ENCODE results near the gene FEM1A.
A peak's percentile ranks its signal among the peaks of the same experiment; 100 is the strongest.
"Not testable (repeated sequence)": the region's sequence is repeated elsewhere in the genome, so short reads cannot be mapped to it uniquely, and the experiment has no call there.

FEM1A gene

GRCh38 chr19:4775627-4776152 is 15.8 kb upstream of the FEM1A start:
- peaks cover 40% of the 10 kb centered on the region for H3K27me3 ChIP-seq
- no peak overlapping the region for H3K4me3 ChIP-seq (ENCODE audit: low read depth in 1 of 2, low read length in 1 of 2)
- no peak for TF ChIP-seq CTCF (IDR thresholded peaks at IDR 0.05)
- H3K27ac ChIP-seq: no peak overlapping the region
- no peaks in the 10 kb centered on the region for H3K9me3 ChIP-seq
- H3K36me3 ChIP-seq: no peaks in the 10 kb centered on the region
- H3K4me1 ChIP-seq (ENCODE audit: control insufficient read depth in 1 of 2, insufficient read depth in 1 of 2, low read depth in 1 of 2, low read length in 1 of 2): no peaks in the 10 kb centered on the region

- Histone ChIP-seq H3K9me3 (no peaks in the 10 kb centered on the region), H3K36me3 (no peaks in the 10 kb centered on the region), H3K27me3 (peaks cover 40% of the 10 kb centered on the region), H3K27ac (no peak overlapping the region), H3K4me3 (ENCODE audit: low read depth in 1 of 2, low read length in 1 of 2) (no peak overlapping the region), H3K4me1 (ENCODE audit: control insufficient read depth in 1 of 2, insufficient read depth in 1 of 2, low read depth in 1 of 2, low read length in 1 of 2) (no peaks in the 10 kb centered on the region)
- TF ChIP-seq CTCF (IDR thresholded peaks at IDR 0.05): no peak
Measured at GRCh38 chr19:4776436-4777211, 14.9 kb upstream of the FEM1A start.

- H3K9me3 ChIP-seq, H3K27ac ChIP-seq: not testable (repeated sequence)
Measured at GRCh38 chr19:4778124-4778523, 13.4 kb upstream of the FEM1A start.

GRCh38 chr19:4780860-4781259 is 10.7 kb upstream of the FEM1A start:
- Histone ChIP-seq H3K27ac (no peak overlapping the region), H3K4me1 (ENCODE audit: control insufficient read depth in 1 of 2, insufficient read depth in 1 of 2, low read depth in 1 of 2, low read length in 1 of 2) (no peaks in the 10 kb centered on the region), H3K27me3 (peaks cover 55% of the 10 kb centered on the region), H3K36me3 (no peaks in the 10 kb centered on the region), H3K4me3 (ENCODE audit: low read depth in 1 of 2, low read length in 1 of 2) (no peak overlapping the region), H3K9me3 (no peaks in the 10 kb centered on the region)
- no peak for TF ChIP-seq CTCF (IDR thresholded peaks at IDR 0.05)

More at GRCh38 chr19:4778124-4778523, 13.4 kb upstream of the FEM1A start:
- H3K27me3 ChIP-seq: peaks cover 41% of the 10 kb centered on the region
- H3K36me3 ChIP-seq; H3K4me3 ChIP-seq (ENCODE audit: low read depth in 1 of 2, low read length in 1 of 2); H3K4me1 ChIP-seq (ENCODE audit: control insufficient read depth in 1 of 2, insufficient read depth in 1 of 2, low read depth in 1 of 2, low read length in 1 of 2): not testable (repeated sequence)

- no peak for TF ChIP-seq CTCF (IDR thresholded peaks at IDR 0.05)
- H3K27ac ChIP-seq: no peak overlapping the region
- no peak overlapping the region for H3K4me3 ChIP-seq (ENCODE audit: low read depth in 1 of 2, low read length in 1 of 2)
- H3K4me1 ChIP-seq (ENCODE audit: control insufficient read depth in 1 of 2, insufficient read depth in 1 of 2, low read depth in 1 of 2, low read length in 1 of 2): no peaks in the 10 kb centered on the region
- no peaks in the 10 kb centered on the region for H3K9me3 ChIP-seq
- H3K36me3 ChIP-seq: no peaks in the 10 kb centered on the region
- peaks cover 59% of the 10 kb centered on the region for H3K27me3 ChIP-seq
Measured at GRCh38 chr19:4781801-4782200, 9.7 kb upstream of the FEM1A start.

- not testable (repeated sequence) for H3K27ac ChIP-seq; H3K4me3 ChIP-seq (ENCODE audit: low read depth in 1 of 2, low read length in 1 of 2); H3K4me1 ChIP-seq (ENCODE audit: control insufficient read depth in 1 of 2, insufficient read depth in 1 of 2, low read depth in 1 of 2, low read length in 1 of 2); H3K36me3 ChIP-seq; H3K9me3 ChIP-seq
- peaks cover 72% of the 10 kb centered on the region for H3K27me3 ChIP-seq
Measured at GRCh38 chr19:4786412-4787016, 5.0 kb upstream of the FEM1A start.

- peak overlapping the region; percentile 76 to 96 for H3K4me3 ChIP-seq (ENCODE audit: low read depth in 1 of 2, low read length in 1 of 2)
Measured at GRCh38 chr19:4792019-4792865, 708 bp downstream of the FEM1A start.

GRCh38 chr19:4792866-4793195 is 1.3 kb downstream of the FEM1A start:
- not testable (repeated sequence) for H3K27ac ChIP-seq, H3K9me3 ChIP-seq
- Histone ChIP-seq H3K4me3 (ENCODE audit: low read depth in 1 of 2, low read length in 1 of 2) (peak overlapping the region in 1 of 2 experiments; percentile 76), H3K27me3 (peaks cover 13% of the 10 kb centered on the region), H3K36me3 (peaks cover 35% of the 10 kb centered on the region), H3K4me1 (ENCODE audit: control insufficient read depth in 1 of 2, insufficient read depth in 1 of 2, low read depth in 1 of 2, low read length in 1 of 2) (peaks cover 19 to 22% of the 10 kb centered on the region in 2 experiments)

More at GRCh38 chr19:4792019-4792865, 708 bp downstream of the FEM1A start:
- Histone ChIP-seq H3K4me1 (ENCODE audit: control insufficient read depth in 1 of 2, insufficient read depth in 1 of 2, low read depth in 1 of 2, low read length in 1 of 2) (peaks cover 19 to 22% of the 10 kb centered on the region in 2 experiments), H3K27me3 (peaks cover 18% of the 10 kb centered on the region), H3K36me3 (peaks cover 35% of the 10 kb centered on the region), H3K27ac (peak overlapping the region; percentile 92)
- not testable (repeated sequence) for H3K9me3 ChIP-seq

- peaks cover 35% of the 10 kb centered on the region for H3K36me3 ChIP-seq
- H3K27ac ChIP-seq: not testable (repeated sequence)
Measured at GRCh38 chr19:4793278-4793677, 1.7 kb downstream of the FEM1A start.

More at GRCh38 chr19:4793278-4793677, 1.7 kb downstream of the FEM1A start:
- not testable (repeated sequence) for H3K4me3 ChIP-seq (ENCODE audit: low read depth in 1 of 2, low read length in 1 of 2); H3K9me3 ChIP-seq; H3K27me3 ChIP-seq
- H3K4me1 ChIP-seq (ENCODE audit: control insufficient read depth in 1 of 2, insufficient read depth in 1 of 2, low read depth in 1 of 2, low read length in 1 of 2): peaks cover 19 to 22% of the 10 kb centered on the region in 2 experiments
